Activated naive CD8-positive, alpha-beta T cell treated with anti-CD3 and anti-CD28 coated beads for 36 hours (primary cell): ENCODE data around the gene LMOD3. TPM values are rescaled to one million over a fixed set of nuclear protein-coding genes. Genes with fewer than 3 reads are reported as not detected.
A peak's percentile ranks its signal among the peaks of the same experiment; 100 is the strongest.

Experiments used
- DNase-seq: peaks from one replicate; pipeline ENCODE4 v3.0.0; 2021
- H3K27ac Mint-ChIP-seq: one replicate; pipeline ENCODE4 v1.8.0; 2022; ENCODE audit warnings: mild to moderate bottlenecking, moderate library complexity, mixed read lengths
- H3K27me3 Mint-ChIP-seq: one replicate; pipeline ENCODE4 v1.8.0; 2022; ENCODE audit warnings: mild to moderate bottlenecking, mixed read lengths
- H3K36me3 Mint-ChIP-seq: one replicate; pipeline ENCODE4 v1.8.0; 2021; ENCODE audit warnings: mild to moderate bottlenecking, mixed read lengths
- H3K4me1 Mint-ChIP-seq: one replicate; pipeline ENCODE4 v1.8.0; 2021; ENCODE audit warnings: mixed read lengths
- H3K4me3 Mint-ChIP-seq: one replicate; pipeline ENCODE4 v1.8.0; 2022; ENCODE audit warnings: mild to moderate bottlenecking, moderate library complexity, mixed read lengths
- H3K9me3 Mint-ChIP-seq: one replicate; pipeline ENCODE4 v1.8.0; 2022; ENCODE audit warnings: mixed read lengths
- total RNA-seq, 2 experiments: library from RNA; stranded (reverse); gene quantifications; one replicate each; pipeline ENCODE4 v1.2.3, GENCODE V29; 2021

LMOD3 gene
- total RNA-seq, 2 experiments from 2014 or later, result not detected

GRCh38 chr3:69091389-69092029 lies 30.9 kb downstream of the LMOD3 start:
- Mint-ChIP-seq H3K27ac (peak overlapping the region; percentile 97), H3K4me1 (peaks cover 81% of the 10 kb centered on the region), H3K9me3 (peaks cover 1% of the 10 kb centered on the region), H3K4me3 (peak overlapping the region; percentile 83), H3K27me3 (no peaks in the 10 kb centered on the region), H3K36me3 (peaks cover 49% of the 10 kb centered on the region)
- DNase-seq, result no peak

- Mint-ChIP-seq H3K4me3 (peak overlapping the region; percentile 50), H3K36me3 (peaks cover 50% of the 10 kb centered on the region), H3K27me3 (no peaks in the 10 kb centered on the region), H3K4me1 (peaks cover 70% of the 10 kb centered on the region), H3K27ac (peak overlapping the region; percentile 87), H3K9me3 (no peaks in the 10 kb centered on the region)
- DNase-seq, result no peak
These were observed 32.4 kb downstream of the LMOD3 start for GRCh38 chr3:69090021-69090420.

GRCh38 chr3:69088063-69088462 lies 34.3 kb downstream of the LMOD3 start:
- no peak for DNase-seq
- Mint-ChIP-seq H3K27me3 (no peaks in the 10 kb centered on the region), H3K27ac (peak overlapping the region; percentile 88), H3K36me3 (peaks cover 41% of the 10 kb centered on the region), H3K4me1 (peaks cover 66% of the 10 kb centered on the region), H3K9me3 (no peaks in the 10 kb centered on the region), H3K4me3 (peak overlapping the region; percentile 77)

GRCh38 chr3:69087030-69087791 lies 35.2 kb downstream of the LMOD3 start:
- Mint-ChIP-seq H3K4me3 (peak overlapping the region; percentile 72), H3K27ac (peak overlapping the region; percentile 78), H3K4me1 (peaks cover 68% of the 10 kb centered on the region), H3K9me3 (no peaks in the 10 kb centered on the region), H3K27me3 (no peaks in the 10 kb centered on the region), H3K36me3 (peaks cover 37% of the 10 kb centered on the region)
- DNase-seq, result no peak

- peak overlapping the region; percentile 97 for H3K27ac Mint-ChIP-seq
- peaks cover 34% of the 10 kb centered on the region for H3K36me3 Mint-ChIP-seq
- H3K4me1 Mint-ChIP-seq, result peaks cover 70% of the 10 kb centered on the region
These were observed 36.3 kb downstream of the LMOD3 start for GRCh38 chr3:69085833-69086722.

GRCh38 chr3:69085168-69085832 lies 37.1 kb downstream of the LMOD3 start:
- Mint-ChIP-seq H3K27ac (peak overlapping the region; percentile 97), H3K4me1 (peaks cover 70% of the 10 kb centered on the region), H3K36me3 (peaks cover 28% of the 10 kb centered on the region), H3K9me3 (no peaks in the 10 kb centered on the region), H3K27me3 (no peaks in the 10 kb centered on the region), H3K4me3 (peak overlapping the region; percentile 97)
- peak; percentile 42 for DNase-seq

More at GRCh38 chr3:69085833-69086722, 36.3 kb downstream of the LMOD3 start:
- Mint-ChIP-seq H3K27me3 (no peaks in the 10 kb centered on the region), H3K9me3 (no peaks in the 10 kb centered on the region), H3K4me3 (peak overlapping the region; percentile 97)
- peak; percentile 81 for DNase-seq

- Mint-ChIP-seq H3K4me1 (peaks cover 63% of the 10 kb centered on the region), H3K4me3 (peak within 1 kb of the TSS; percentile 97), H3K36me3 (peaks cover 21% of the 10 kb centered on the region), H3K27ac (peak within 1 kb of the TSS; percentile 97), H3K27me3 (no peaks in the 10 kb centered on the region), H3K9me3 (no peaks in the 10 kb centered on the region)
- DNase-seq, result peak; percentile 91
These were observed 37.8 kb downstream of the LMOD3 start, which contains the start of gene ARL6IP5 for GRCh38 chr3:69084326-69085167. TSS of gene ARL6IP5 (plus strand) at chr3:69084937. CDS start at chr3:69085048, 111 bp downstream.

- no peaks in the 10 kb centered on the region for H3K27me3 Mint-ChIP-seq
- peaks cover 14% of the 10 kb centered on the region for H3K36me3 Mint-ChIP-seq
- H3K9me3 Mint-ChIP-seq, result no peaks in the 10 kb centered on the region
- DNase-seq, result peak; percentile 70
- H3K27ac Mint-ChIP-seq, result peak overlapping the region; percentile 97
- H3K4me1 Mint-ChIP-seq, result peaks cover 64% of the 10 kb centered on the region
- peak overlapping the region; percentile 61 for H3K4me3 Mint-ChIP-seq
These were observed 39.6 kb downstream of the LMOD3 start for GRCh38 chr3:69082805-69083204.

GRCh38 chr3:69082361-69082760 lies 40.0 kb downstream of the LMOD3 start:
- Mint-ChIP-seq H3K4me3 (peak overlapping the region; percentile 61), H3K27me3 (no peaks in the 10 kb centered on the region), H3K4me1 (peaks cover 64% of the 10 kb centered on the region), H3K27ac (peak overlapping the region; percentile 97), H3K9me3 (no peaks in the 10 kb centered on the region), H3K36me3 (peaks cover 14% of the 10 kb centered on the region)
- no peak for DNase-seq

- H3K36me3 Mint-ChIP-seq, result peaks cover 12% of the 10 kb centered on the region
- no peaks in the 10 kb centered on the region for H3K9me3 Mint-ChIP-seq
- peak overlapping the region; percentile 22 for H3K4me3 Mint-ChIP-seq
- no peaks in the 10 kb centered on the region for H3K27me3 Mint-ChIP-seq
- H3K27ac Mint-ChIP-seq, result peak overlapping the region; percentile 97
- DNase-seq, result no peak
- peaks cover 64% of the 10 kb centered on the region for H3K4me1 Mint-ChIP-seq
These were observed 40.7 kb downstream of the LMOD3 start for GRCh38 chr3:69081583-69082262.

- peak within 1 kb of the TSS; percentile 79 for H3K4me3 Mint-ChIP-seq
- no peaks in the 10 kb centered on the region for H3K9me3 Mint-ChIP-seq
- no peaks in the 10 kb centered on the region for H3K27me3 Mint-ChIP-seq
- H3K27ac Mint-ChIP-seq, result peak within 1 kb of the TSS; percentile 97
- peak; percentile 91 for DNase-seq
- peaks cover 7% of the 10 kb centered on the region for H3K36me3 Mint-ChIP-seq
- H3K4me1 Mint-ChIP-seq, result peaks cover 65% of the 10 kb centered on the region
These were observed 42.0 kb downstream of the LMOD3 start, which contains the start of gene UBA3 for GRCh38 chr3:69080233-69080920. TSS of gene UBA3 (minus strand) at chr3:69080365. CDS start at chr3:69080353, 12 bp downstream.

- H3K4me3 Mint-ChIP-seq, result peak overlapping the region; percentile 79
- peak overlapping the region; percentile 80 for H3K27ac Mint-ChIP-seq
- DNase-seq, result peak; percentile 37
- no peaks in the 10 kb centered on the region for H3K9me3 Mint-ChIP-seq
- peaks cover 5% of the 10 kb centered on the region for H3K36me3 Mint-ChIP-seq
- H3K27me3 Mint-ChIP-seq, result no peaks in the 10 kb centered on the region
- peaks cover 63% of the 10 kb centered on the region for H3K4me1 Mint-ChIP-seq
These were observed 42.9 kb downstream of the LMOD3 start for GRCh38 chr3:69079269-69080159.
